ENCODE results near the gene MYO1C.
"Not testable (repeated sequence)": the region's sequence is repeated elsewhere in the genome, so short reads cannot be mapped to it uniquely, and the experiment has no call there.

MYO1C gene

GRCh38 chr17:1526876-1527275 is 34.4 kb upstream of the MYO1C start:
- peaks cover 42 to 75% of the 10 kb centered on the region in 2 experiments for H3K36me3 ChIP-seq (ENCODE audit: control insufficient read depth in 1 of 2, insufficient read depth in 2 of 2, low read depth in 1 of 2, low read length in 2 of 2)
- not testable (repeated sequence) for H4K8ac ChIP-seq (ENCODE audit: low read length); H4K91ac ChIP-seq (ENCODE audit: low read length); H3K18ac ChIP-seq (ENCODE audit: low read depth in 1 of 2, low read length in 2 of 2); H3K4me1 ChIP-seq (ENCODE audit: control insufficient read depth, insufficient read depth, low read depth, low read length); H3K9me3 ChIP-seq (ENCODE audit: control insufficient read depth, low read length); H2AK5ac ChIP-seq (ENCODE audit: low read length, severe bottlenecking); H3K23ac ChIP-seq (ENCODE audit: low read length in 2 of 2); H3K4me3 ChIP-seq (ENCODE audit: insufficient read depth in 1 of 2, low read depth in 1 of 2, low read length in 2 of 2); H2AFZ ChIP-seq (ENCODE audit: low read depth, low read length); H2BK5ac ChIP-seq (ENCODE audit: low read depth, low read length, poor library complexity, severe bottlenecking); DNase-seq; H2BK120ac ChIP-seq (ENCODE audit: low read depth, low read length); H3K27ac ChIP-seq (ENCODE audit: low read length, poor library complexity, severe bottlenecking); H2BK12ac ChIP-seq (ENCODE audit: low read length in 2 of 2); H2BK15ac ChIP-seq (ENCODE audit: low read depth, poor library complexity, severe bottlenecking); H3K4ac ChIP-seq (ENCODE audit: low read depth in 1 of 2, low read length in 2 of 2); H3K9ac ChIP-seq (ENCODE audit: low read length); H3K4me2 ChIP-seq (ENCODE audit: low read length, poor library complexity, severe bottlenecking); H3K14ac ChIP-seq (ENCODE audit: low read length in 2 of 2); H3K27me3 ChIP-seq (ENCODE audit: control insufficient read depth in 1 of 2, insufficient read depth in 1 of 2, low read length in 2 of 2)
- H3K79me1 ChIP-seq (replicated peaks; ENCODE audit: low read length, poor library complexity, severe bottlenecking): peaks cover 14% of the 10 kb centered on the region
- WGBS: 96% methylated on average over 1 of the region's 4 CpGs

- Histone ChIP-seq H2AK5ac (ENCODE audit: low read length, severe bottlenecking) (no peak overlapping the region), H2BK15ac (ENCODE audit: low read depth, poor library complexity, severe bottlenecking) (no peak overlapping the region), H4K8ac (ENCODE audit: low read length) (no peak overlapping the region), H2BK5ac (ENCODE audit: low read depth, low read length, poor library complexity, severe bottlenecking) (no peak overlapping the region), H3K4me2 (ENCODE audit: low read length, poor library complexity, severe bottlenecking) (no peak overlapping the region), H3K36me3 (ENCODE audit: control insufficient read depth in 1 of 2, insufficient read depth in 2 of 2, low read depth in 1 of 2, low read length in 2 of 2) (peaks cover 38 to 74% of the 10 kb centered on the region in 2 experiments), H3K4me1 (ENCODE audit: control insufficient read depth, insufficient read depth, low read depth, low read length) (peaks cover 3% of the 10 kb centered on the region), H3K9ac (ENCODE audit: low read length) (no peak overlapping the region), H2BK120ac (ENCODE audit: low read depth, low read length) (no peak overlapping the region), H4K91ac (ENCODE audit: low read length) (no peak overlapping the region), H3K9me3 (ENCODE audit: control insufficient read depth, low read length) (no peaks in the 10 kb centered on the region), H3K14ac (ENCODE audit: low read length in 2 of 2) (no peak overlapping the region), H3K4ac (ENCODE audit: low read depth in 1 of 2, low read length in 2 of 2) (no peak overlapping the region), H3K27me3 (ENCODE audit: control insufficient read depth in 1 of 2, insufficient read depth in 1 of 2, low read length in 2 of 2) (no peaks in the 10 kb centered on the region), H3K23ac (ENCODE audit: low read length in 2 of 2) (no peak overlapping the region), H3K27ac (ENCODE audit: low read length, poor library complexity, severe bottlenecking) (no peak overlapping the region), H2AFZ (ENCODE audit: low read depth, low read length) (no peak overlapping the region), H3K4me3 (ENCODE audit: insufficient read depth in 1 of 2, low read depth in 1 of 2, low read length in 2 of 2) (no peak overlapping the region), H2BK12ac (ENCODE audit: low read length in 2 of 2) (no peak overlapping the region), H3K79me1 (replicated peaks; ENCODE audit: low read length, poor library complexity, severe bottlenecking) (peaks cover 8% of the 10 kb centered on the region), H3K18ac (ENCODE audit: low read depth in 1 of 2, low read length in 2 of 2) (no peak overlapping the region)
- WGBS: 96% methylated on average over 5 of the region's 5 CpGs
- DNase-seq: no peak
Measured at GRCh38 chr17:1522626-1523025, 30.1 kb upstream of the MYO1C start.

- Histone ChIP-seq H2BK120ac (ENCODE audit: low read depth, low read length) (no peak overlapping the region), H3K4me1 (ENCODE audit: control insufficient read depth, insufficient read depth, low read depth, low read length) (peaks cover 5% of the 10 kb centered on the region), H3K9ac (ENCODE audit: low read length) (peak overlapping the region; percentile 46), H3K27me3 (ENCODE audit: control insufficient read depth in 1 of 2, insufficient read depth in 1 of 2, low read length in 2 of 2) (no peaks in the 10 kb centered on the region), H3K14ac (ENCODE audit: low read length in 2 of 2) (no peak overlapping the region), H3K27ac (ENCODE audit: low read length, poor library complexity, severe bottlenecking) (no peak overlapping the region), H3K79me1 (replicated peaks; ENCODE audit: low read length, poor library complexity, severe bottlenecking) (peaks cover 9% of the 10 kb centered on the region), H2BK5ac (ENCODE audit: low read depth, low read length, poor library complexity, severe bottlenecking) (no peak overlapping the region), H3K36me3 (ENCODE audit: control insufficient read depth in 1 of 2, insufficient read depth in 2 of 2, low read depth in 1 of 2, low read length in 2 of 2) (peaks cover 34 to 63% of the 10 kb centered on the region in 2 experiments), H4K91ac (ENCODE audit: low read length) (no peak overlapping the region), H3K4me2 (ENCODE audit: low read length, poor library complexity, severe bottlenecking) (no peak overlapping the region), H2BK12ac (ENCODE audit: low read length in 2 of 2) (no peak overlapping the region), H2BK15ac (ENCODE audit: low read depth, poor library complexity, severe bottlenecking) (no peak overlapping the region), H3K9me3 (ENCODE audit: control insufficient read depth, low read length) (no peaks in the 10 kb centered on the region), H2AFZ (ENCODE audit: low read depth, low read length) (no peak overlapping the region), H3K4ac (ENCODE audit: low read depth in 1 of 2, low read length in 2 of 2) (no peak overlapping the region), H4K8ac (ENCODE audit: low read length) (no peak overlapping the region), H3K18ac (ENCODE audit: low read depth in 1 of 2, low read length in 2 of 2) (no peak overlapping the region), H2AK5ac (ENCODE audit: low read length, severe bottlenecking) (no peak overlapping the region), H3K23ac (ENCODE audit: low read length in 2 of 2) (no peak overlapping the region), H3K4me3 (ENCODE audit: insufficient read depth in 1 of 2, low read depth in 1 of 2, low read length in 2 of 2) (no peak overlapping the region)
- DNase-seq: no peak
- 96% methylated on average over 9 of the region's 10 CpGs for WGBS
Measured at GRCh38 chr17:1521086-1521640, 28.7 kb upstream of the MYO1C start.

- Histone ChIP-seq H4K8ac (ENCODE audit: low read length) (no peak overlapping the region), H2AFZ (ENCODE audit: low read depth, low read length) (no peak overlapping the region), H3K27me3 (ENCODE audit: control insufficient read depth in 1 of 2, insufficient read depth in 1 of 2, low read length in 2 of 2) (no peaks in the 10 kb centered on the region), H2BK120ac (ENCODE audit: low read depth, low read length) (no peak overlapping the region), H3K4me3 (ENCODE audit: insufficient read depth in 1 of 2, low read depth in 1 of 2, low read length in 2 of 2) (no peak overlapping the region), H3K9ac (ENCODE audit: low read length) (no peak overlapping the region), H3K4me1 (ENCODE audit: control insufficient read depth, insufficient read depth, low read depth, low read length) (peaks cover 7% of the 10 kb centered on the region), H3K4me2 (ENCODE audit: low read length, poor library complexity, severe bottlenecking) (no peak overlapping the region), H3K9me3 (ENCODE audit: control insufficient read depth, low read length) (no peaks in the 10 kb centered on the region), H3K4ac (ENCODE audit: low read depth in 1 of 2, low read length in 2 of 2) (no peak overlapping the region), H3K14ac (ENCODE audit: low read length in 2 of 2) (no peak overlapping the region), H3K36me3 (ENCODE audit: control insufficient read depth in 1 of 2, insufficient read depth in 2 of 2, low read depth in 1 of 2, low read length in 2 of 2) (peaks cover 34 to 55% of the 10 kb centered on the region in 2 experiments), H2AK5ac (ENCODE audit: low read length, severe bottlenecking) (no peak overlapping the region), H2BK12ac (ENCODE audit: low read length in 2 of 2) (no peak overlapping the region), H3K79me1 (replicated peaks; ENCODE audit: low read length, poor library complexity, severe bottlenecking) (peaks cover 12% of the 10 kb centered on the region), H2BK15ac (ENCODE audit: low read depth, poor library complexity, severe bottlenecking) (no peak overlapping the region), H3K18ac (ENCODE audit: low read depth in 1 of 2, low read length in 2 of 2) (no peak overlapping the region), H2BK5ac (ENCODE audit: low read depth, low read length, poor library complexity, severe bottlenecking) (no peak overlapping the region), H4K91ac (ENCODE audit: low read length) (no peak overlapping the region), H3K23ac (ENCODE audit: low read length in 2 of 2) (no peak overlapping the region), H3K27ac (ENCODE audit: low read length, poor library complexity, severe bottlenecking) (no peak overlapping the region)
- 95% methylated on average over 7 of the region's 7 CpGs for WGBS
- DNase-seq: no peak
Measured at GRCh38 chr17:1519678-1520077, 27.2 kb upstream of the MYO1C start.

Data from mesenchymal stem cell (in vitro differentiated cells and primary cell).